ENCODE data around the gene RAD51B. TPM values are rescaled to one million over a fixed set of nuclear protein-coding genes. Genes with fewer than 3 reads are reported as not detected.

The RAD51B gene
- total and polyA plus RNA-seq, 7 donors = 2.4 to 24.4 (median 7.1) TPM

GRCh38 chr14:68222154-68222553 is 402.6 kb downstream of the RAD51B start:
- 97 to 98% methylated on average over 4 of the region's 4 CpGs for WGBS, 2 donors
- Histone ChIP-seq H3K9me3 (no peaks in the 10 kb centered on the region), H3K27ac (no peak overlapping the region), H3K4me3 (no peak overlapping the region), H3K27me3 (no peaks in the 10 kb centered on the region), H3K4me1 (peaks cover 0 to 19% (median 13%) of the 10 kb centered on the region in 4 donors), H3K36me3 (no peaks in the 10 kb centered on the region)
- TF ChIP-seq EP300 (IDR thresholded peaks at IDR 0.05) = no peak
- no peak for TF ChIP-seq POLR2A (IDR thresholded peaks at IDR 0.05)
- intact Hi-C loops (cut with DNase I) = no loop called here
- no peak for DNase-seq

- 95 to 97% methylated on average over 3 of the region's 3 CpGs for WGBS, 2 donors
- no peak for DNase-seq
- Histone ChIP-seq H3K27ac (no peak overlapping the region), H3K4me3 (no peak overlapping the region), H3K36me3 (no peaks in the 10 kb centered on the region), H3K4me1 (peaks cover 0 to 13% (median 8%) of the 10 kb centered on the region in 4 donors), H3K9me3 (no peaks in the 10 kb centered on the region), H3K27me3 (no peaks in the 10 kb centered on the region)
- no peak for TF ChIP-seq POLR2AphosphoS5 (IDR thresholded peaks at IDR 0.05)
- TF ChIP-seq CTCF (IDR thresholded peaks at IDR 0.05) = no peak
- TF ChIP-seq EP300 (IDR thresholded peaks at IDR 0.05) = no peak
- TF ChIP-seq POLR2A (IDR thresholded peaks at IDR 0.05) = no peak
- intact Hi-C loops (cut with DNase I) = no loop called here
Observed at GRCh38 chr14:68222726-68223125, 403.1 kb downstream of the RAD51B start.

GRCh38 chr14:68223631-68224030 is 404.1 kb downstream of the RAD51B start:
- peaks cover 0 to 4% (median 0%) of the 10 kb centered on the region in 4 donors for H3K4me1 ChIP-seq
- intact Hi-C loops (cut with DNase I) = no loop called here
- TF ChIP-seq POLR2AphosphoS5 (IDR thresholded peaks at IDR 0.05) = no peak
- no peak for TF ChIP-seq EP300 (IDR thresholded peaks at IDR 0.05)
- TF ChIP-seq POLR2A (IDR thresholded peaks at IDR 0.05) = no peak
- TF ChIP-seq CTCF (IDR thresholded peaks at IDR 0.05) = no peak
- H3K27ac ChIP-seq = no peak overlapping the region
- no peaks in the 10 kb centered on the region for H3K36me3 ChIP-seq
- H3K27me3 ChIP-seq = no peaks in the 10 kb centered on the region
- DNase-seq = no peak
- H3K4me3 ChIP-seq = no peak overlapping the region
- no peaks in the 10 kb centered on the region for H3K9me3 ChIP-seq

GRCh38 chr14:68225321-68225720 is 405.7 kb downstream of the RAD51B start:
- DNase-seq = no peak
- 88 to 92% methylated on average over 2 of the region's 2 CpGs for WGBS, 2 donors
- intact Hi-C loops (cut with DNase I) = no loop called here
- H3K4me3 ChIP-seq = no peak overlapping the region
- no peaks in the 10 kb centered on the region for H3K9me3 ChIP-seq
- no peak for TF ChIP-seq CTCF (IDR thresholded peaks at IDR 0.05)
- TF ChIP-seq EP300 (IDR thresholded peaks at IDR 0.05) = no peak
- TF ChIP-seq POLR2A (IDR thresholded peaks at IDR 0.05) = no peak
- no peak for TF ChIP-seq POLR2AphosphoS5 (IDR thresholded peaks at IDR 0.05)
- no peaks in the 10 kb centered on the region for H3K36me3 ChIP-seq
- peaks cover 0 to 2% (median 0%) of the 10 kb centered on the region in 4 donors for H3K4me1 ChIP-seq
- H3K27me3 ChIP-seq = no peaks in the 10 kb centered on the region
- H3K27ac ChIP-seq = no peak overlapping the region

- Histone ChIP-seq H3K36me3 (no peaks in the 10 kb centered on the region), H3K27ac (no peak overlapping the region), H3K9me3 (no peaks in the 10 kb centered on the region), H3K4me3 (no peak overlapping the region), H3K4me1 (peaks cover 0 to 13% (median 8%) of the 10 kb centered on the region in 4 donors), H3K27me3 (no peaks in the 10 kb centered on the region)
- no peak for TF ChIP-seq POLR2AphosphoS5 (IDR thresholded peaks at IDR 0.05)
- TF ChIP-seq POLR2A (IDR thresholded peaks at IDR 0.05) = no peak
- no peak for TF ChIP-seq CTCF (IDR thresholded peaks at IDR 0.05)
- TF ChIP-seq EP300 (IDR thresholded peaks at IDR 0.05) = no peak
- DNase-seq = no peak
- 94 to 96% methylated on average over 4 of the region's 4 CpGs for whole genome bisulfite sequencing, 2 donors
- intact Hi-C loops (cut with DNase I) = no loop called here
Observed at GRCh38 chr14:68226523-68226922, 406.9 kb downstream of the RAD51B start.
